GM21423 (cell line): Measurements from ENCODE around the gene CERS3.
"Not testable (repeated sequence)": the region's sequence is repeated elsewhere in the genome, so short reads cannot be mapped to it uniquely, and the experiment has no call there.

Source experiments
- ATAC-seq: cut with Tn5 transposase; IDR thresholded peaks from one replicate; pipeline ENCODE4 v1.9.1; 2021; ENCODE audit warnings: mild to moderate bottlenecking, moderate library complexity; ENCODE audit not compliant: unreplicated experiment

CERS3 gene

DNA sequence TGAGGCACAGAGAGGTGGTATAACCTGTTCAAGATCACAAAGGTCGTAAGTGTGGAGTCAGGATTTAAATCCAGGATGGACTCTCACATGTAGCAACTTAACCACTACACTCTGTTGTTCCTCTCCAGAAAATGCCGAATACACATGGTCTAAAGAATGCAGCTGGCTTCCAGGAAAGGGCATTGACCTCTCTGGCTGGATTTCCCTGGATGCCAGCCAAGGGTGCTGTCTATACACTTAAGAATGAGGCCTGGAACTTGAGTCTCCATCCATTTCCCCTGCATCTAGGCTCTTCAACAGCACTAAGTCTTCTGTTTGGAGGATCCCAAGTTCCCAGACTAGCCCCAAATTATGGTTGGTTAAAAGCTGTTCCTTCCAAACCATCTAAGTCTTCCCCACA, 60.5 kb downstream of the CERS3 start:
- ATAC-seq: no peak

DNA sequence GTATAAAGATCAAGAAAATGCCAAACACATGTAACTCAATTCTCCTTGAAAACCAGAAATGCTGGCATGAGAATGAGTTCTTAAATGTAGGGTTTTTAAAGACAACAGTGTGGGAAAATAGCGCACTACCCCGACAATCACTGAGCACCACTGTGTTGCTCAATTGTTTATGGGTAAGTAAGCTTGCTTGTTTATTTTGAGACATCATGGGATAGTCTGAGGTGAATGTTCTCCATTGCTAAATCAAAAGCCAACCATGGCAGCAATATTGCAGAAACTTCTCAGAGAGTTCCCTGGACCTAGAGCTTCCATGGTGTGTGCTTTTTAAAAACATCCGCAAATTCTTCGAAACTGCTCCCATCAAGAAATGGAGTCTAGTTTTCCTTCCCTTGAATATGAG, 62.7 kb downstream of the CERS3 start:
- no peak for ATAC-seq

DNA sequence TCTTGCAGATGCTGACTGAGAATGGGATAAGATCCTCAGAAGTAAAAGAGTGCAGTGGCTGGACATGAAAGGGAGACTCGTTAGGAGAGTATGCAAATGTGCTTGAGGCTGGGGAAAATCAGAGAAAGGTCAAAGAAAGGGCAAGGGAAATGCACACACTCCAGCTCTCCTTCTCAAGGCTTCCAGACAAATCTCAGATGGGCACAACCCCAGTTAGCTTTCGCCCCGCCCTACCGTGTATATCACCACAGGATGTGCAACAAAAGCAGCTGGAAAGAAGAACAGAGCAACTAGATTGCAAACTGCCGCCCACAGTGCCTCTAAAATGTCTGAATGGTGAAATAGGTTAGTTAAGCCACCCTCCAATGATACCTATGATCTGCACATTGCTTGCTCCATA, 63.9 kb downstream of the CERS3 start:
- ATAC-seq: no peak

DNA sequence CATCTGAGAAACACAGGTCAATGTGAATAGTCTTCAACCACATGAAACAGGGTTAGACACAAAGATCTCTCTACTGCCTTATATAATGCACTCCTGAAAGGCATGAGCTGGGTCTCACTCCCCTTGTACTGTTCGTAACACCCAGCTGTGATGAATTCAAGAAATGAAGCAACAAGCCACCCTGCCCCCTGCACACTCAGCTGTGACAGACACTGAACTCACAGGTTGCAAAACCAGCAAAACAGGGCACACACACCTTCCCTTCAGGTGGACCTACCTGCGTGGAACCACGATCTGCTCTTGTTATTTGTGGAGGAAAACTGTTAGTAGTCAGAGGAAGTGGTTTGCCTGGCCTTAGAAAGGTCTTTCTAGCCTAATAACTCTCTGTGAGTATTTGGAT, 64.5 kb downstream of the CERS3 start:
- no peak for ATAC-seq

DNA sequence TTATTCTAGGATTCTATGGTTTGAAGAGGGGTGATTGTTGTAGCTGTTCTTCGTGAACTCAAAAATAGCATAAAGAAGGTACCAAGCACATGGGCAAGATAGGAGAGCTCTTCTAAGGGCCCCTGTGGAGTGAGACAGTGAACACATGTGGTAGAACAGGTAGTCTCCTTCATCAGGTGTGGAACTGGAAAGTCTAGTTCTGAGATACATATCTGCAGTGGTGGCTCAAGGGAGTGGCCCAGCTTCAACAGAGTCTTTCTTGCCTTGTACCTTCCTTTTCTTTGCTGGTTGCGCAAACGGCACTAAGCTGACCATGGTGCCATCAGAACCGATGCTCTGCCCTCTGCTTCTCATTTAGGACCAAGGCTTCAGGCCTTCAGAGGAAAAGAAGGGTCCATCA, 65.2 kb downstream of the CERS3 start:
- ATAC-seq: no peak

DNA sequence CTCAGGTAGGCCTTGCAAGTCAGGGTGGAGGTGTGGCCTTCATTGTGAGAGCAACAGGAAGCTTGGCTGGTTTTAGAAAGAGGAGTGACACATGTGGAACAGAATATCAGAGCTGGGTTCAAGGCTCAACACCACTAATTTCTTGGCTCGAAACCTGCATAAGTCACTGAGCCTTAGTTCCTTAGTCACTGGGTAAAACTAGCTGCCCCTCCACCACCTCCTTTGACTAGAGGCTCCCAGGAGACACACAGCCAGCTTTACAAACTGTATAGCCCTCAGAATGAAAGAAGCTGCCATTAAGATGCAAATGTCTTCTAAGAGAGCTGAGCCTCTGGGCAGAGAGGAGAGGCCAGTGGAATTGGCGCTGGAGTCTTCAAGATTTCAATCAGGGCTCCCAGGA, 67.7 kb downstream of the CERS3 start:
- ATAC-seq: peak; percentile 52

DNA sequence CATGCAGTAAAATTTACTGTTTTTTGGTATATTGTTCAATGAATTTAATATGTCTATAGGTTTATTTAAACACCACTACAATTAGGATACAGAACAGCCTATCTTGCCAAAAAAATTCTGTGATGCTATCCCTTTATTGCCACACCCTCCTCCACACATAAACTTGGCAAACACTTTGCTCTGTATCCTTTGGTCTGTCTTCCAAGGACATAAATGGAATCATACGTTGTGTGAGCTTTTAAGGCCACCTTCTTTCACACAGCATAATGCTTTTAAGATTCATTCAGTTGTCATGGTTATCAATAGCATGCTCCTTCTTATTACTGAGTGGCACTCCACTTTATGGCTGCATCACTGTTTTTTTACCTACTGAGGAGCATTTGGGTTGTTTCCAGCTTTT, 71.5 kb downstream of the CERS3 start:
- no peak for ATAC-seq

DNA sequence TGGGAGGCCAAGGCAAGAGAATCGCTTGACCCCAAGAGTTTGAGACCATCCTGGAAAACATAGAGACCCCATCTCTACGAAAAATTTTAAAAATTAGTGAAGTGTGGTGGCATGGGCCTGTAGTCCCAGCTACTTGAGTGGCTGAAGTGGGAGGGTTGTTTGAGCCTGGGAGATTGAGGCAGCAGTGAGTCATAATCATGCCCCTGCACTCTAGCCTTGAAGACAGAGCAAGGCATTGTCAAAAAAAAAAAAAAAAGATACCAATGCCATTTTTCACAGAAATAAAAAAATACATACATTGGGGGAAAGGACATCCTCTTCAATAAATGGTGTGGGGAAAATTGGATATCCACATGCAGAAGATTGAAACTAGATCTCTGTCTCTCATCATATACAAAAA, 74.6 kb downstream of the CERS3 start:
- no peak for ATAC-seq

DNA sequence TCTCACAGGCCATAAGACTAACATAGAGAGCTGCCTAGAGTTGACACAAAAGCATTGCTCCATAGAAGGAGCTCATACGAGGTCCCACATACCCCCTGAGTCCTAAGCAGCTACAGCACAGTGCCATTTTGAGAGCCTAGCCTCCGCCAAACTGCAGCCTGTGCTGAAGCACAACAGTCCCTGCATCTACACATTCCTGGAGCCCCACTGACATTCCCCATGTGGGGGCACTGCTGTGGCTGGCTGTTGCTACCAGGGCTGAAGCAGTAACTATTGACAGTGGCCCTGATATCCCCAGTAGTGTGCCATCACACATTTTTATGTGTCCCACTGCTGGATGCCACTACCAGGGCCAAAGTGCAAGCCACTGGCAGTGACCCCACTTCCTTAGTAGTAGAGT, 80.3 kb downstream of the CERS3 start:
- ATAC-seq: no peak

DNA sequence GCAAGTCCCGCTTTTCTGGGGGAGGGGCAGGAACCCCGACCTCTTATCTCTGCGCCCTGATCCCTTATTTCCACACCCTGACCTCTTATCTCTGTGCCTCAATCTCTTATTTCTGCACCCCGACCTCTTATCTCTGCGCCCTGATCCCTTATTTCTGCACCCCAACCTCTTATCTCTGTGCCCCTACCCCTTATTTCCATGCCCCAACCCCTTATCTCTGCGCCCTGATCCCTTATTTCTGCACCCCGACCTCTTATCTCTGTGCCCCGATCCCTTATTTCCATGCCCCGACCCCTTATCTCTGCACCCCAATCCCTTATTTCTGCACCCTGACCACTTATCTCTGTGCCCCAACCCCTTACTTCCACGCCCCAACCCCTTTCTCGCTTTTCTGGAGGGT, 87.7 kb downstream of the CERS3 start:
- ATAC-seq: not testable (repeated sequence)

DNA sequence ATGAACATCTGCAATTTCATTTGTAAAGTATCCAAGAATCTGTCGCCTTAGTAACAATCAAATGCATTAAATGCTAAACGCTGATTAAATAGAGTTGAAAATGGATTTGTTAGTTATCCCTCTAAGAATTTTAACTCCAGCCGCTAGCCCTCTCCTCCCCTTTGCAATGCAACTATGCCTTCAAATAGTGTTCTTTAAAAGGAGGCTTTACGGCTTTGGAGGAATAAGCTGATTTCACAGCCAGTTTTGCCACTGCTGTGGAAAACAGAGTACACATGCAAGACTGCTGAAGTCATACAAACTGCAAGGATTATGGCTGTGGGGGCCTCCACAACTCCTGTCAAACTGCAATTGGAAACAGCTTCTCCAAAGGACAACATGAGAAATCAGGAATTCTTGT, 89.2 kb downstream of the CERS3 start:
- ATAC-seq: no peak

DNA sequence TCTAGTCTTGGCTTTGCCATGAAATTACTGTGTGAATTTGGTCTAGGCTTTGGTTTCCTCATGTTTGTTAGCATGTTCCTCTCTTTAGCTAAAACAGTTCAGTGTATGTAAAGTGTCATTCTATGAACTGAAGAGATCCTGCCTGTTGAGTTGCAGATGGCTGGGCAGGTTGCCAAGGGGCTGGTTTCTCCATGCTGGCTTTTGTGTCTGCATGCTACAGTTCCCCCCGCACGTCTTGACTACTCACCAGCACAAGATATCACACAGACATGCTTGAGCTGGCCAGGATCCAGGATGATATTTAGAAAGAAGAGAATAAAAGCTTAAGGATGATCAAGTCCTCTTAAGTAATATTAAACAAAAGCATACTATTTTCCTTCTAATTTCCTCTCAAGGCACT, 90.2 kb downstream of the CERS3 start:
- ATAC-seq: peak; percentile 85

DNA sequence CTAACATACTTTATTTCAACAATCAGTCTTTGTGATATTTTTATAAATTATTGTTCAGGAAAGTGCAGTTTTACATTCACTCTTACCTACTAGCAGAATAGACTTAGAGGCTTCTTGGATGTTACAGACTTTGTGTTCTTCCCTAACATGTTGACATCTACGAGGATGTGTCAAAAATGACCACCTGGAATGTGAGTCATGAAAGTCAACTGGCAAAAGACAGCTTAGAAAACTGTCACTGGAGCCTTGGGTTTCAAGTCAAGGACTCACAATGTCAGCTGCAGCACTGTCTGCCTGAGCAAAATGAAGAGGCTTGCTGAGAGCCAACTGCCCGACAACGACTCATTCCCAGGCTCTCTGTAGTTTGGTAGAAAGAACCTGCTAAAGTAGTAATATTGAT, 91.5 kb downstream of the CERS3 start:
- ATAC-seq: no peak

DNA sequence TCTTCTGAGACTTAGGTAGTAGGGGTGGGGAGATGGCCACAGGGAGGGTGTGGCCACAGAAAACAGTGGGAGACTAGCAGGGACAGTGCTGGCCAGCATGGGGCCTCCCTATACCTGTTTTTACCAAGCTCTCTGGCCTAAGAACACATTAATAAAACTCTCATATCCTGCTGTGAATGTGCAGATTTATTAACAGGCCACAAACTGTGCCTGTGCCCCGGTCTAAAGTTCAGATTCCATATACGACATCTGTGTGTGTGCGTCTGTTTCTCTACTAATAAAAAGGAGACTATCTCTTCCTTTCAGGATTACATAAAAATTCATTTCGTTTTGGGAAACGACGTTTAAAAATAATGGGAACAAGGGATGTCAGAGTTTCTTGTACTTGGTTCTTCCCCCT, 94.2 kb downstream of the CERS3 start:
- no peak for ATAC-seq

DNA sequence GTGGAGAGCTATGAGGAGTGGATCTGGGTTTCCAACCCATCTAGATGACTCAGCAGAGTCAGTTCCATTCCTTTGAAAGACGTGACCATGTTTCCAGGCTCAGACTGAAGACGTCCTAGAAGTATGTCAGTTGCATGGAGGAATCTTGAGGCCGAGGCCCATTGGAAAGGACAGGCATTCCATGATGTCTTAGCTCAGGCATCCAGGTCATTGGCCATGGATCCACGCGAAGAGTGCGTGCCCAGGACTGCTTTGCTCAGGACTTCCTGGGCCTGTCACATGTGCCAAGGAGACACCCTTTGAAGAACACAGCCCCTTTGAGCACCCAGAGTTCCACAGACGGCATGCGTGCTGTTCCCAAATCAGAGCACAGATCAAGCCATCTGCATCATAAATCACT, 94.7 kb downstream of the CERS3 start:
- ATAC-seq: no peak

DNA sequence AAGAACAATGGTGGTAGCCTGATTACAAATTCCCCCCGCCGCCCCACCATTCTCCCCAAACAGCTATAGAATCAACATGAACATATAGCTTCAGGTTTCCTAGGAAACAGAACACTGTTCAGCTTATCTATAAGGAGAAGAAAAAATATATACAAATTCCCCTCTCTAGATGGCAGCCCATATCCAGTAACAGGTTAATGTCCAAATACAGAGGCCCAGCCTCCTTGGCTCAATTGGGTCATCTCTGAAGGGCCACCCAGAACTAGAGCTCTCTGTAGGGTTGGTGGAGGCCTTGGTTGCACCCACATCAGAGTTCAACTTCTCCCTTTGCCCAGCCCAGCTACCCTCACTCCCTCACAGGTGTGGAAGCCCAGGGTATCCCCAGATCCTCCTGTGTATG, 95.4 kb downstream of the CERS3 start:
- ATAC-seq: no peak

DNA sequence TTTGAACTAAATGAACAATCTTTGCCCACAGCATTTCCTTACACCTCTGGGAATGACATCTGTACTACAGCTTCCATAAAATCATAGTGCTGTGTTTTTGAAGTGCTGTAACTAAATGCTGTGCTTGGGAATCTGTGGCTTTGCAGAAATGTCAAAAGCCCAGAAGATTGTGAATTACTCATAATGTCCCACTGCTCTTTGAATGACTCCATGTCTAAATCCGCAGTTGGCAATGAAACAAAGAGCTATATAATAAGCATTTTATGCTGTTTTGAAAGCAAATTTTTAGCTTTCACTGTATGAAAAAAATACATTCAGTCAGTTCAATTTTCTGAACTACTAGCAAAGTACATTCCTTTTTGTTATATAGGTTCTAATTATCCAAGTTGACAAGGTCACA, 98.3 kb downstream of the CERS3 start:
- no peak for ATAC-seq

DNA sequence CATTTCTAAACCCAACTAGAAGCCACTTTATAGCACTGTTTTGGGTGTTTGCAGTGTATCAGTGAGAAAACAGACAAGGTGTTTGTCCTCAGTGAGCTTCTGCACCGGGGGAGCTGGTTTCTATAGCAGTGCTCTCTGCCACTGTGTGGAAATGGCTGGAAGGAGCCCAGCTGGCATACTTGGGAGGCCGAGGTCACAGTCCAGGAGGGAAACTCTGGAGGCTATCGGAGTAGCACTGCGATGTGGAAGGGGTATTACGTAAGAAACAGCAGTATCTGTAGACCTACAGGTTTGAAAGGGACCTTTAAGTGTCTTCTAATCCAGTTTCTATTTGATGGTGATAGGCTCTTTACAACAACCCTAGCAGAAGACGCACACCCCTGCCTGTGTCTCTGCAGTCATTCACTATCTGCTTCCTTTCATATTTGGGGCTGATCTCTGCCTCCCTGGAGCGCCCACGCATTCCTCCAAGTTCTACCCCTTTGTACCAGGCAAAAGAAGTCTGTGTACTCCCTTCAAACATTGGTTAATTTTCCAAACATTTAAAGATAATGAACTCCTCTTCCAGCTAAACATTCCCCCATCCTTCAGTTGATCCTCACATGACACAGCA, 99.5 kb downstream of the CERS3 start:
- ATAC-seq: no peak

DNA sequence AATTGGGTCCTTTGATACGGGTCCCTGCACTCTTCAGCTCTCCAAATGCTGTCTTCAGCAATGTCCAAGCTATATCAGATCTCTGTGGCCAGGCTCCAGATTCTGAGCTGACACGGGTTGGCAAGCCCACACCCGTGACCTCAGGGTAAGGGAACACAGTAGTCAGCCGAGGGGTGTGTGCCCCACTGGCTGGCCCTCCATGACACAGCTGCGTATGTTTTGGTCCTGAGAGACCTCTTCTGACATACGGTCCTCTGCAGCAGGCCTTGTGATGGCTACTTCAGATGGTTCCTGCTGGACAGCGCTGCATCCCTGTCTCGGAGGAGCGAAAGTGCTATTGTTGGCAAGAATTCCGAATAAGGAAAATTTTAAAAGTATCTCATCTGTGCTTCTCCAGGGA, 101.8 kb downstream of the CERS3 start:
- ATAC-seq: no peak

DNA sequence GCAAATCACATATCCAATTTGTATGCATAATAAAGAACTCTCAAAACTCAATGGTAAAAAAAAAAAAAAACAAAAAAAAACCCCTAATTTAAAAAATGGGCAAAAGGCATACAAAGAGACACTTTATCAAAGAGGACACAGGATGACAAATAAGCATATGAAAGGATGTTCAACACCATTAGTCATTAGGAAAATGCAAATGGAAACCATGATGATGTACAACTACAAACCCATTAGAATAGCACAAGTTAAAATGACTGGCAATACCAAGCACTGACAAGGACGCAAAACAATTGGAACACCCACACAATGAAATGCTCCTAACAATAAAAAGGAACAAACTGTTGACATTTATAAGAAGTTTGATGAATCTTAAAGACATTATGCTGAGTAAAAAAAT, 123.6 kb downstream of the CERS3 start:
- ATAC-seq: no peak

DNA sequence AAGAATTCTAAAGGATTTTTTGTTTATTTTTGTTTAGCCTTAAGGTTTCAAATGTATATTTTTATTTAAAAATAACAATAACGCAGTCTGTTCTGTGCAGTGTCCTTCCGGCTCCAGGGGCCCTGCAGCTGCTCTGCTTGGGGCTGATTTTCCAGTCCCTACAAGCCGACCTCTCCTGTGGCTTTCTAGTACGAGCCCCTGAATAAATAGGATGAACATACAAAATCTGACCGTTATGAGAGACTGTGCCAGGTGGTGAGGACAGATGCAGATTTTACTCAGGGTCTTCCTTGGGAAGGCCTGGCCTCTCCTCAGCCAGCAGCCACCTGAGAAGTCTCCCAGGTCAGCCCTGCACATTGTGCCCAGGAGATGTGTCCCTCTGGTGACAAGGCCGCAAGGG, 127.8 kb downstream of the CERS3 start:
- no peak for ATAC-seq

DNA sequence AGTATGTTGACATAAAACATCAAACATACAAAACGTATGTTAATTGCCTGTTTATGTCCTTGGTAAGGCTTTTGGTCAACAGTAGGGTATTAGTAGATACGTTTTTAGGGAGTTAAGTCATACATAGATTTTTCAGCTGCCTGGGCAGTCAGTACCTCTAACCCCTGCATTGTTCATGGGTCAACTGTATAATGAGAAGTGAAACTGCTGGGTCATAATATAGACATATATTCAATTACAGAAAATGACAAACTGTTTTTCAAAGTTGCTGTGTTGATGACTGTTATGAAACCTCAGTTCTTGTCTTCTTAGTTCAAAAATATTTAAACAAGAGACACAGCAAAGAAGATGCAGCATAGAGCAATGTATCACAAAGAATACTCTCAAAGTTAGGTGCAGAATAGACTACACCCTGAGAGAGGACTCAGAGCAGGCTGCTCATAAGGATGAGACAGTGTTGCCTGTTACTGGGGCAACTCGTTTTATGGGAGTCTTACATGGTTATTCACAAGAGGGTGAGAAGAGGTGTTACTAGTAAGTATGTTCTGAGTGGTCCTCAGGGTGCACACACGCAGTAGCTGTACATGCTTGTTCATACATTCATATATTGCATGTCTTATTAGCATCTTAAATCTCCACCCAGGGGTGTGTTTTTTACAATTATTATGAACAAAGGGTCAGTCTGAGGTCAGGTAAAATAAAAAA, 133.9 kb downstream of the CERS3 start:
- no peak for ATAC-seq

DNA sequence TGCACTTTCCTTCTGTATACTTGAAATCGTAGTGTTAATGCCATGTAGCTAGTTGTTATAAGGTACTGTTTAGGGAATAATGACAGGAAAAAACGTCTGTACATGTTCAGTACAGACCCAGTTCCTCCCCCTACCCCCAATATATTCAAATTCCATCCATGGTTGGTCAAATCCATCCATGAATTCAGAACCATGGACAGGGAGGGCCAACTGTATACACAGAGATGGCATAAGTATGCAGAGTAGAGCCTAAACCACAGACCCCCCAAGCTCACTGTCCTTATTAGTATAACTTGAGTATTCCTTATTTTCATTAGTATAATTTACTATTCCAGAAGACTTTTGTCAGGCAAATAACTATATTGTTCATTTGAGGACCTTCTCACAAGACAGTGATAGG, 135.7 kb downstream of the CERS3 start:
- ATAC-seq: no peak
